ENCODE data around the gene FOXJ2. TPM values are rescaled to one million over a fixed set of nuclear protein-coding genes. Genes with fewer than 3 reads are reported as not detected.
"Not testable (repeated sequence)": the region's sequence is repeated elsewhere in the genome, so short reads cannot be mapped to it uniquely, and the experiment has no call there.

The FOXJ2 gene
- total and polyA plus RNA-seq, 9 donors, result 10.5 to 32.1 (median 28.3) TPM

GRCh38 chr12:8011331-8011730 is 21.2 kb upstream of the FOXJ2 start:
- 68 to 87% (median 86%) methylated on average over 7 of the region's 7 CpGs for WGBS, 3 donors
- no peak for DNase-seq
- no peak overlapping the region for H3K4me3 ChIP-seq
- H3K27ac ChIP-seq, result no peak overlapping the region
- no peak for TF ChIP-seq POLR2A (IDR thresholded peaks at IDR 0.05)
- no peak for TF ChIP-seq CTCF (IDR thresholded peaks at IDR 0.05)
- no peak for TF ChIP-seq EP300 (IDR thresholded peaks at IDR 0.05)
- intact Hi-C loops (cut with DNase I), result no loop called here
- no peaks in the 10 kb centered on the region for H3K9me3 ChIP-seq
- no peaks in the 10 kb centered on the region for H3K36me3 ChIP-seq
- H3K4me1 ChIP-seq (ENCODE audit: insufficient read depth), result no peaks in the 10 kb centered on the region
- H3K27me3 ChIP-seq, result no peaks in the 10 kb centered on the region

- intact Hi-C loops (cut with DNase I), result no loop called here
- 87 to 89% (median 87%) methylated on average over 7 of the region's 7 CpGs for WGBS, 3 donors
- no peaks in the 10 kb centered on the region for H3K27me3 ChIP-seq
These were observed 19.7 kb upstream of the FOXJ2 start for GRCh38 chr12:8012651-8013309.

GRCh38 chr12:8014836-8015235 is 17.7 kb upstream of the FOXJ2 start:
- no peak for TF ChIP-seq EP300 (IDR thresholded peaks at IDR 0.05)
- no peak for TF ChIP-seq POLR2A (IDR thresholded peaks at IDR 0.05)
- no peak for TF ChIP-seq CTCF (IDR thresholded peaks at IDR 0.05)
- H3K4me3 ChIP-seq, result no peak overlapping the region
- no peaks in the 10 kb centered on the region for H3K36me3 ChIP-seq
- H3K9me3 ChIP-seq, result no peaks in the 10 kb centered on the region
- intact Hi-C loops (cut with DNase I), result no loop called here
- DNase-seq, result no peak
- no peaks in the 10 kb centered on the region for H3K27me3 ChIP-seq
- WGBS, 3 donors, result 34 to 41% (median 37%) methylated on average over 18 of the region's 18 CpGs
- peaks cover 2% of the 10 kb centered on the region for H3K4me1 ChIP-seq (ENCODE audit: insufficient read depth)
- no peak overlapping the region for H3K27ac ChIP-seq

More at GRCh38 chr12:8012651-8013309, 19.7 kb upstream of the FOXJ2 start:
- Histone ChIP-seq H3K4me1 (ENCODE audit: insufficient read depth) (no peaks in the 10 kb centered on the region), H3K4me3 (no peak overlapping the region), H3K9me3 (no peaks in the 10 kb centered on the region), H3K36me3 (no peaks in the 10 kb centered on the region), H3K27ac (no peak overlapping the region)
- no peak for DNase-seq
- no peak for TF ChIP-seq POLR2A (IDR thresholded peaks at IDR 0.05)
- TF ChIP-seq CTCF (IDR thresholded peaks at IDR 0.05), result no peak

- intact Hi-C loops (cut with DNase I); H3K4me3 ChIP-seq: not testable (repeated sequence)
These were observed 14.3 kb upstream of the FOXJ2 start for GRCh38 chr12:8018213-8018612.

GRCh38 chr12:8018666-8019581 is 13.6 kb upstream of the FOXJ2 start:
- WGBS, 3 donors, result 3 to 4% (median 3%) methylated on average over 58 of the region's 58 CpGs
- no peak for DNase-seq
- Histone ChIP-seq H3K27me3 (no peaks in the 10 kb centered on the region), H3K4me3 (no peak overlapping the region), H3K27ac (no peak overlapping the region), H3K9me3 (no peaks in the 10 kb centered on the region), H3K36me3 (no peaks in the 10 kb centered on the region), H3K4me1 (ENCODE audit: insufficient read depth) (peaks cover 2% of the 10 kb centered on the region)
- intact Hi-C loops (cut with DNase I), result no loop called here
- no peak for TF ChIP-seq CTCF (IDR thresholded peaks at IDR 0.05)
- TF ChIP-seq EP300 (IDR thresholded peaks at IDR 0.05), result no peak
- TF ChIP-seq POLR2A (IDR thresholded peaks at IDR 0.05), result no peak

More at GRCh38 chr12:8018213-8018612, 14.3 kb upstream of the FOXJ2 start:
- not testable (repeated sequence) for H3K27me3 ChIP-seq; H3K27ac ChIP-seq; H3K36me3 ChIP-seq; H3K4me1 ChIP-seq (ENCODE audit: insufficient read depth); H3K9me3 ChIP-seq; DNase-seq
- WGBS, 3 donors, result 47 to 57% (median 48%) methylated on average over 16 of the region's 16 CpGs
